Liver (tissue), 3 donors: ENCODE data around the gene SOX8.

Experiments
- ATF3 ChIP-seq: IDR thresholded peaks from 2 replicates; pipeline ENCODE4 v1.6.1; 2016; ENCODE audit warnings: antibody characterized with exemption
- CTCF ChIP-seq: fragments of 150-350 bp; IDR thresholded peaks from 2 replicates; pipeline ENCODE4 v1.5.1; 2017; ENCODE audit warnings: improper control_type of control experiment, low read depth, low read length; ENCODE audit not compliant: missing input control
- YY1 ChIP-seq: IDR thresholded peaks from 2 replicates; pipeline ENCODE4 v1.6.1; 2016; ENCODE audit warnings: antibody characterized with exemption, mild to moderate bottlenecking
- donor health status: healthy.
- donor health status: healthy.

- TF ChIP-seq YY1 (no peak), CTCF (no peak), ATF3 (no peak)
Observed at GRCh38 chr16:980595-980854, 1.0 kb upstream of the SOX8 start.
